Stimulated activated CD8-positive, alpha-beta memory T cell treated with anti-CD3 and anti-CD28 coated beads, Interleukin-7, amount 100 ng/mL, for 24 hours (primary cell): ENCODE results near the gene CCDC141.

ENCODE experiments used
- DNase-seq: peaks from one replicate; pipeline ENCODE4 v3.0.0-alpha.2; 2020; ENCODE audit warnings: low read depth

Gene CCDC141

DNA sequence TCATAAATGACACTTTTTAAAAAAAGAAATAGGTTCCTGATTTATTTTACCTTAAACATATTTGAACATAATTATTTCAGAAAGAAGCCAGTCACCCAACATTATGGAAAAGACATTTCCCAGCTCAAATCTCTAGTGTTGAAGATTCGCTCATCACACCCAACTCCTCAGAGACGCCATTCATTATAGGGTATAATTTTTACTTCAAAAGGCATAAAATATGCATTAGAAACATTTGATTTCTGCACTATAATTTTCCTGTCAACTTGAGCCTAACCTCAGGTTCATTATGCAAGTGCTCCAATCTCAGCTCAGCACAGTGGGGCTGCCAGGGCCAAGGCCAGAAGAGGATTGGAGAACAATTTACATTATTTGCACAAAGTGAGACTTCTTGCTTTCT, 183.9 kb downstream of the CCDC141 start:
- DNase-seq = no peak

DNA sequence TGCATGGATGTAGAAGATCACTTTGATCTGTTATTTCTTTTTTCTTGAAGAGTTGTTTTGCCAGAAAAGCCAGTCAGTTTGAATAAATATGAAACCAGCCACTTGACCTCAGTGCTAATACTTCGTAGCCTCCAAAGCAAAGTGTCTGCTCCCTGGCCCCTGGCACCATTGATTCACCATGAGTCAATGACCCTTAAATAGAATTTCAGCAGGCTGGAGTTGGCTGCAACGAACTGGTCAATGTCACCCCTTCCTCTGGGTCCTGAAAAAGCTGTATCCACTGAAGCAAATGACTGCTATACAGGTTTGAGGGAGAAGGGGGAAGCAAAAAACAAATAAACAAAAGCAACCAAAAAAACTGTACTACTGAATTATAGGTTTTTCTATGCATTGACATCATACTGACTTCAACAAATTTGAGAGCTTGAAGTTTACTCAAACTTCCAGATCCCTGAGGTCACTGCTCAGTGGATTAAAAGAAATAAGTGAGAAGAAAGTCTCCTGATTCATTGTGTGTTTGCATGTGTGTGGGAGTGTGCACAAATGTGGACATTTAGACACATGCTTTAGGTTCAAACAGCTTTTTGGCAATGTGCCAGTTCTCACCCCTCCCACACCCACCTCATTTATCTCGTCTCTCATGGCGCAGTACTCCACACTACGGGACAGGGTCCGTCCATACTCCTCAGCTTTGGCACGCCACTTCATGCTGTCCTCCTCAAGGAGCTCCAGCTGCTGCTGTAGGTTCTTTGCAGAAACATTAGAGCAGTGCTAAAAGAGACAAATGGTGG, 184.6 kb downstream of the CCDC141 start:
- DNase-seq = no peak

DNA sequence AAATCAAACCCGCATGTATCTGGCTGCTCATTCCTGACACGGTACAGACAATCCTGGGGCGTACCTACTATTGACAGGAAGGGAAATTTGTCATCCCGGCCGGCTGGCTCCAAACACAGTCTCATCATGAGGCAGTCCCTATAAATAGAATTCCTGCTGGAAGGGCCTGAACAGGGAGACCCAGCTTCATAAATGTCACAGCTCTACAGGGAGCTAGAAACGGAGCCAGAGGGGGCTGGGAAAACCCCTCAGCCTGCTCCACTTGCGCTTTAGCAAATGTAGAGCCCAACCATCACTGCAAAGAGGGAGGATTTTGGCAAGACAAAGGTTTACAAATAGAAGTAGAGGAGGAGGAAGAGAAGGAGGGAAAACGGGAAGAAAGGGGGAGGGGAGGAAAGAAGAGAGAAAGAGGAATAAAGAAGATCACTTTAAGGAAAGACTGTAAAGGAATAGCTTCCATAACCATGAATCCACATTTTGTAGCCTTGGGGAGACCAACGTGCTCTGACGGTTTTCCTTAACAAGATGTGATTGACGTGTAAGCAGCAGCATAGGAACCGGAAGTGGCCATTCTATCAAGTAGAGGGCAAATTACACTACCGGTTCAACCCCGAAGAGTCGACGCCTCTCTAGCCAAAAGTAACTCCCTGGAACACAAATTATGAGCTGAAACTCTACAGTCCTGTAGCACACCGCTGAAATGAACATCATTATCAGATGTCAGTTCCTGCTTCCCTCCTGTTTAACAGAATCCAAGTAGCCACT, 185.9 kb downstream of the CCDC141 start:
- DNase-seq = no peak

DNA sequence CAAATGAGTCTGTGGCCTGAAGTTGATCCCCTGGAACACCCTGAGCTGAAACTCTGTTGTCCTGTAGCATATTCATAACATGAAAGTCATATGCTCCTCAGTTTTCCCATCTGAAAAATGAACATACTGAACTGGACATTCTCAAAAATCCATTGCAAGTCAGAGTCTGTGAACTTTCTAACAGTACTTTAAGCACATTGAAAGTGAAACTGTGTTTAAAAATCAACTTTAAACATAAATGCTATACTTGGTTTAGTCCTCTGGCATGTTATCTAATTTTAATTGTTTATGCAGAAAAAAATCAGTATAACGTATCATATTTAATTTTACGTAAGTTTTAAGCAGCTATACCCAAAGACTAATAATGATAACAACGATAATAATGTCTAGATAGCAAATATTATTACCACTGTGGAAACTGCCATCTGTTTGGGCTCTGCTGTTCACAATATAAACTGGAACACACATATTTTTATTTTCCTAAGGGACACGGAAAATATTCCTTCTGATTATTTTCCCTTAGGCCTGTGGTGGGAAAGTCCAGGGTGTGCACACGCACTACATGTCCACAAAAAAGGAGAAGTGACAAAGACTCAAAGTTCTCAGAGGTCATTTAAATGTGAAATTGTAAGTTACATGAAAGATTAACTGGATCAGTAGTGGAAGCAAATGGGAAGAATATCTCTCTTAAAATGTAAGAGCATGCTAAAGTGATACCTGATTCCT, 186.6 kb downstream of the CCDC141 start:
- no peak for DNase-seq

DNA sequence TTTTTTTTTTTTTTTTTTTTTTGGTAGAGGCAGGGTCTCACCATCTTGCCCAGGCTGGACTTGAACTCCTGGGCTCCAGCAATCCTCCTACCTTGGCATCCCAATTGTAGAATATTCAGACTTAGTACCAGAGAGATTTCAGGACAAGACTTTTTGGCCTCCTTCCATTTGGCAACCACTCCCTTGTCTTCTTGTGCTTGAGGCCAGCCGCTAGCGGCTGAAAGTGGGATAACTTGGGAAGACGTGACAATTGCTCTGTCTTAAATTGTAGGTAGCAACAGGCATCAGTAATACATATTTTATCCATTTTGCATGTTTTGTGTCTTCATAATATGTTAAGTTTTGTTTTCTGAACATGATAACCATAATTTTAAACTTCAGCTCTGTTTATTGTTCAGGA, 189.4 kb downstream of the CCDC141 start:
- DNase-seq = no peak

DNA sequence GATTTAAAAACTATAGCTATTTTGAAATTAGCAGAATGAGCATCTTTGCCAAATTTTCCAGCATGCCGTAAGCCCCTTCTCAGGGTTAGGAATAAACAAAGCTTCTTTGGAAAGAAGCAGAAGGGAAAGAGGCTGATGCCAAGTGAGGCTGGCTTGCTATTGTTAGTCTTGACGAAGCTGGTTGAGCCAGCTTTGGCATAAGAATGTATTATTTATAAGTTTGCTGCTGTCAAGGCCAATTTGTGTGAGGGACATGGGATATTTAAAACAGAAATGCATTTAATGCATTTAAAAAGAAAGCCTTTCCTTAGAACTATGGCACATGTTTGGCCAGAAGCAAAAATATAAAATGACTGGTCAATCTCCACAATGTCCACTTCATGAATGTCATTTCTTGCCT, 190.2 kb downstream of the CCDC141 start:
- DNase-seq = no peak

DNA sequence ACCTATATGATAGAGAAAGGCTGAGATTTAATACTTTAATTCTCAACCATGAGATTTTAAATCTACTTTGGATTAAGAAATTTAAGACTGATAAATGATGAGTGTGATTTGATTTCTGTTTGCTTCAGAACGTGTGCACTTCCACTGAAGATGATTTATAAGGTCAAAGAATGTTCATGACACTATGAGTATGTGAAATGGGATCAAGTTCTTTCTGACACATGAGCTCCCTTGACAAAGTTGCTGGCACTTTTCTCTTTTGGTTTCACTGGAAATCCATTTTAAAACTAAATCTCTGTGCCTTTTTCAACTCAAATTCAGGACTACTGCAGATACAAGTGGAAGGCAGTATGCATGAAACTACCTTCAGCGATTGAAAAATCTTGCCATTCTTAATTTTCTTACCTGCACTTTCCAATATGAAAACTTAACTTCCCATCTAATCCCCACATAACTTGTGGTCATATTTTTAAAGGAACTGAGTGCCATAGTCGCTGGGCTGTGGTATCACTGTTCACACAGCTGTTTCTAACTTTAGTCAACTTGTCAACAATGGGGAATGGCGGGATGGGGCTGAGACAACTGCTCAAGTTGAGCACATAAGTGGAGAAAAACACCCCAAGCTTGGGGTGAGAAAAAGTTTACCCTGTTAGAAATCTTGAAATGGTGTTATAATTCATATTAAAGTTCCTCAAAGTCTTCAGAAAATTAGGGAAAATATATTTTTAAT, 190.9 kb downstream of the CCDC141 start:
- DNase-seq = no peak

DNA sequence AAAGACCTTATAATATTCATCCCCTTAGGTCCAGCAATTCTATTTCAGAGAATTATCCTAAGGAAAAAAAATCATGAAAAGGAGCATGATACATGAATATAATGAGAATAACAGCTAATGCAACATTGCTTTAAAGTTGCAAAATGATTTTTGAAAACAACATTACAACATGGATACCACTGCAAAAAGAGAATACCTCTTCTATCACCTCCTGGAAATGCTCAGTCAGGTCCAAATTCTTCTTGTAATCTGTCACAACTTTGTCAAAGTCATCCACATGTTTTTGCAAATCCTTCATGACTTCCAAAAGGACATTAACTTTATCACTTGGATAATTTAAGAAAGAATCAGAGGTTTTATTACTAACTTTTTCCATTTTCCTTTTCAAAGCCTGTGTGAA, 194.8 kb downstream of the CCDC141 start:
- no peak for DNase-seq

DNA sequence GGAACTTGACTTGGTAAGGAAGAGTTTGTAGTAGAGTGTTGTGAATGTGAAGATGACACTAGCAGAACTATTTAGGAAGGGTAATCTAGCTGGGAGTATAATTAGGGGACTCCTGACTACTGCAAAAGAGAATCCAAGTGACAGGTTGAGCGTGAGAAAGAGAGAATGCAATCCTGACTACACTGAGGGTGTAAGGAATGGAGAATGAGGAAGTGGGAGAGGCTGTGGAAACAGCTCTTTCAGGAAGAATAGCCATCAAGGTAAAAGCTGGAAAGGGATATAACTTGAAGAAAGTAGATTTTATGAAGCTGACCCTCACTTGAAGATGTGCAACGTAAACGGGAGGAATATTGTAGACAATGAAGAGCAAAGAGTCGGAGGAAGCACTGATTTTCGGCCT, 201.6 kb downstream of the CCDC141 start:
- no peak for DNase-seq

DNA sequence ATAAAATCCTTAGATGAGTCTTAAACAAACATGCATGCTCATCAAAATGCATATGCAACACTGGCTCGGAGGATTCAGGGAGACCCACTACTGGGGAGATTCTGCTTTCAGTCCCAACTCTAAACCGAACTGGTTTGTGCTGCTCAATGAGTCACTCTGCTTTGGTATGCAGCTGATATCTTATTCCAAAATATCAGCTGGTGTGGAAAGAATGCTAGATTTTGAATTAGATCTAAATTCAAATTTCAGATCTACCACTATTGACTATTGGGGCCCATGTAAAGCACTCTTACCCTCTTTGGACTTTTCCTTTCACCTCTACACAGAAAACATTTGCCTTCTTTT, 203.5 kb downstream of the CCDC141 start:
- no peak for DNase-seq

DNA sequence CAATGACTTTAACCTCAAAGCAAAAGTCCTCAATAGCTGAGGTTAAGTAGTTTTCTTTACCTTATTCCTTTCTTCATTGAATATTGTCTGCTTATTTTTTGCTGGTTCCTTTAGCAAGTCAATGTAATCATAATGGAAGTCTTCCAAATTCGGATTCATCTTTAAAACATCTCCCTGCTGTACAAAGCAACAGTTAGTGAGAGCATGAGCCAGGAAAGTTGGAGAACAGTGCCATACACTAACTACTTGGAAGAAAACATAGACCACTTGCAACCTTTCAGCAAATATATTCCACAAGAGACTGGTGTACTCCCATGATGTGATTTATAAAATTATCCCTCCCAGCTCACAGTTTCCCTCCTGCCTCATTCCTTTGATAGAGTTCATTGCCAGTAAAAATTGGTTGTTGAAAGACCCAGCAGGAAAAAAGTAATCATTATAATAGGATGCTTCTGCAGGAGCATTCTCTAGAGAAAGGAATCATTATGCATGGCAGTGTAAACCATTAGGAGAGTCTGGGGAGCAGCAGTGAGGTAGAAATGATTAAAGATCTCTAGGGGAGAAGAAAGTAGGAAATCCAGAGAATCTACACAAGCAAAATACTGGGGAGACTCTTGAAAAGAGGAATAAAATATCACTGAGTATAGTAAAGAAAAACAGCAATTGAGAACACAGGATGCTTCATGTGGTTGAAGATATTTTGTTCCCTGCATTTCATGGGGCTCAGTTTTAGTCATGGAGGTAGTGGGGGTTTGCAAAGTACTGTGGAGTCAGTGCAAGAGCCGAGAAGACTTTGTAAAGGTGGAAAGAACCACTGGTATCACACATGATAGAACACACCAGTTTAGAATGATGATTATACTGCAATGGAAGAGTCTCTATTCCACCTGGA, 204.1 kb downstream of the CCDC141 start:
- no peak for DNase-seq

DNA sequence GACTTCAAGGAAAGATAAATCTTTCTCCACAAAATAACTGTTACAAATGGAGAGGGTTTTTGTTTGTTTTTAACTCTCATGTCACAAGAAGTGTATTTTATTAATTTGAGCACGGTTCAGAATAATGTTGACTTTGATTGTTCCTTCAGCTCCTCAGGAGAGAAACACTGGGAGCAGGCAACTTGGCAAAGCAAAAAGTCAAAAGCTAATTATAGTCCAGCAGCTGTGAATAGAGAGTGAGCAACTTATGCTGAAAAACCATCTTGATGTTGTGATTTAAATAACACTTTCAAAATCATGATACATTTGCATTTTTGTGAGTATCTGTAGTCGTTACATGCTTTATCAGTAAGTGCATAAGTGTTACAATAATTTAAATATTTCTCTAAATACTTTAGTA, 205.2 kb downstream of the CCDC141 start:
- DNase-seq = no peak

DNA sequence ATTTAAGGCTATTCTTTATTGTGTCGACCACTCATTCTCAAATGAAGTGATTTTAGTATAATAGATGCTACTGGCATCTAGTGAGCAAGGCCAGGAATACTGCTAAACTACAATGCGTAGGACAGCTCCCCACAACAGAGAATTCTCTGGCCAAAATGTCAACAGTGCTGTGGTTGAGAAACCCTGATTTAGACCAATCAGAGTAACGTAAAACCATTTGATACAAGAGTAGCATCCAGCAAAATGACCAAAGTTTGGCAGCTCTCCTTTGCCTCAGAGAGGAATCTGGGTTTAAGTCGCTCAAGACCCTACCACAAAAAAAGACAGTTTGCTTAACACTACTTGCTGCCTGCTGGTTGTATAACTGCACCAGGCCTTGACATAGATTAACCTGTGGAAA, 205.7 kb downstream of the CCDC141 start:
- DNase-seq = no peak

DNA sequence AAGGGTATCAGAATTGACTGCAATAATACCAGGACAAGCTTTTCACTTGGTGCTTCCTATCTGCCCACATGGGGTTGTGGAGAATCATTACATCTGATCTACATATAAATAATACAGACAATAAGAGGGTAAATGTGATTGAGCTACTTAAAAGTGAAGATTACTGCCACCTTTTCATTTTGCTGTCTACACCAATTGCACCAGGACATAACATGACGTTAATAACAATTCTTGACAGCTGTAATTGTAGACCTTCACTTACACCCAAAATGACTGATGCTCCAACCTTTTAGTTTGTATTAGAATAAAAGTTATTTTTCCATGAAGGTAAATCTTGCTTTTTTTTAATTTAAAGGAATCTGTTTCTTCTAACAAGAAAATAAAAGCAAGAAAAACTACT, 206.2 kb downstream of the CCDC141 start:
- no peak for DNase-seq

DNA sequence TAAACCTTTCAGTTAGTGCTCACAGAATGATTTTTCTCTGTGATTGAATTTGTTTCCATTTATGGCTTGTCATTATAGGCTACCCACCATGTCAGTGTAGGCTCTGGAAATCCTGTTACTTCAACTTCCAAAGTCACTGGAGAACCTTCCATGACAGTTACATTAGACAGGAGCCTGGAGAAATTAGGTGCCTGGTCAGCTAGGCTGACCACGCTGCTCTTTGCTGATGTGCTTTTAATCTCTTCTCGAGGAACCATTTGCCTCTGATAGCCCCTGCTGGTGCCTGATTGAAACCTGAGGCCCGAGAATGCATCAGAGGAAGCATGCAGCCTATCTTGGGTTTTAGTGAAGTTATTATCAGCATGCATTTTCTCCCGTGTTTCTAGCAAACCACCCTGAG, 213.1 kb downstream of the CCDC141 start:
- DNase-seq = no peak

DNA sequence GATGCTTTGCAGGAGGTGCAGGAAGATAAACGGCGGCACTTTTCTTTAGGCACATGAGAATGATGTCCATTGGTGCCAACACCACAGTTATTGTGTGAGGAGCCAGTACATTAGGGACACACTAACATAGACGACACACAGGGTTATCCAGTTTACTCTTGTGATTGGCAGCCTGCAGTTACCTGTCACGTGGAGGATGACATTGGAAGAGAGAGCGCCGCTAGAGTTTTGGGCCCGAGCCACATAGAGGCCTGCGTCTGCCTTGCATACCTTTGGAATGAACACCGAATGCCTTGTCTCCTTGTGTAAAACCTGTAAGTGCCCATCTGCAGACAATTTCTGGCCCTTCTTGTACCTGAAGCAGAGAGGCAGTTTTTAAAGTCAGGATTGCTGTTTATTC, 215.9 kb downstream of the CCDC141 start:
- DNase-seq = no peak

DNA sequence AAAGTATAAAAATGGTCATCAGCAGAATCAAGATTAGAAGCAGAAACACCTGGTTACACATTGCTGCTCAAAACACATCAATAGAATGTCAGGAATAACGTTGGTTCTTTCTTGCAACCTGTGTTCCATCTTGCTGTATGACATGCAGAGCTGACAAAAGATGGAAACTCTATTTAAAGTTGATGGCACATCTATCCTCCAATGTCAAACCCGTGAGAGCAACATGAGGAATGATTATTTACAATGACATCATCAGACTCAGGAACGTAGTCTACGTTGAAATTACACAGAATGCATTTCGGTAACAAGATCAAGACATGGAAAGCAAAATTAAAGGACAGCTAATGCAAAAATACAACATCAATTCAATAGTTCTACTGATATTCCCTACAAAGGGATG, 216.6 kb downstream of the CCDC141 start:
- DNase-seq = no peak

DNA sequence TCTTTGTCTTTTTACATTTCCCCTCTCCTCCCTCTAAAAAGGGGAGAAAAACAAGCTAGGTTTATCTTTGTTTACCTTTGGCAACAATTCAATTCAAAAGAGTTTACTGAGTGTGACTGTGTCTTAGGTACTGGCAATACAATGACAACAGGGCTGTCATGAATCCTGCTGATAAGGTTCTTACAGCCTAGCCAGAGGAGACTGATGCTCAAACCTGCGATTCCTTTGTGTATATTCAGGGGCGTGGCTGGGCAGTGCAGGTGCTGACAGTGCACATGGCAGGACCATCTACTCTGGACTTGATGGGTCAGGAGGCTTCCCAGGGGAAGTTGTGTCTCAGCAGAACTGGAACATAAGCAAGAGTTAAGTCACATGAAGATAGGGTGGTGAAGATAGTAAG, 219.5 kb downstream of the CCDC141 start:
- no peak for DNase-seq

DNA sequence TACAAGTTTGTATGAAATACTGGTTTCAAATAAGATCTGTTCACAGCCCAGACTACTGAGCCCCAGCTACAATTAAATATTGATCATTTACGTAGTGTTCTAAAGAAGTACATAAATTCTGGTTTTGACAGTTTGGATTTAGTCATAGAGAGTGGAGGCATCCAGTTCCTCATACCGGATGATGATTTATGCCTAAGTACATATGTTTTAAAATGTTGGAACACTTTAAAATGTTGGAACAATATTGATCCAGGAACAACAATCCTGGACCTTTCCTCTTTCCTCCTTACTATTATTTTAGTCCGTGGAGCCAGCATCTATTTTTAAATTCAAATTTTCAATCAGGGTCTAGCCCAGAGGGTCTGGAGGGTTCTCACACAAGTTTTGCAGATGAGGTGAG, 220.0 kb downstream of the CCDC141 start:
- DNase-seq = no peak

DNA sequence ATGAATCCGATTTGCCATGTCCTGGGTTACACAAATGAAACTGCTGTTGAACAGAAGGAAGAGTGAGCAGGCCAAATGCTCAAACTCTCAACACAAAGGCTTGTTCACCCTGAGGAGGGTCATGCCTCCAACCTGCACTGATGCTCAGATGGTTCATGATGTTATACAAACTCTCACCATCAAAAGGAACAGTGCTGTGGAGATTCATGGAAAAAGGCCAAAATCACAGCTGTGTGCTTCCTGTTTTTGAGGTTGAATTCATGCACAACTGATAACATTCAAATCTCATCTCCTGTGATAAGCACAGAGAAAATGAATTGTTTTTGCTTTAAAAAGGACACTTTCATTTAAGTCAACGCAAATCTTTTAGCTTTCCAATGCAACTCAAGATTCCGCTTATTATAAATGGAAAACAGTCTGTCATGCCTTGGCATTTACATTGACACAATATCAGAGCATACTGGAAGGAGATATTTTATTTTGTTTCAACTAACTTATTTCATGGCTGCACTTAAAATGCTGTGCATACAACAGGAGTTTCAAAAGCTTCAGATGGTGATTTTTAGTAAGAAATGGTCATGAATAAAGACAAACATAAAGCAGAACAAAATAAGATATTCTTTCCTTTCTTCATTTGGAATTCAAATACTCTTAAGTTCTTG, 220.5 kb downstream of the CCDC141 start:
- no peak for DNase-seq

DNA sequence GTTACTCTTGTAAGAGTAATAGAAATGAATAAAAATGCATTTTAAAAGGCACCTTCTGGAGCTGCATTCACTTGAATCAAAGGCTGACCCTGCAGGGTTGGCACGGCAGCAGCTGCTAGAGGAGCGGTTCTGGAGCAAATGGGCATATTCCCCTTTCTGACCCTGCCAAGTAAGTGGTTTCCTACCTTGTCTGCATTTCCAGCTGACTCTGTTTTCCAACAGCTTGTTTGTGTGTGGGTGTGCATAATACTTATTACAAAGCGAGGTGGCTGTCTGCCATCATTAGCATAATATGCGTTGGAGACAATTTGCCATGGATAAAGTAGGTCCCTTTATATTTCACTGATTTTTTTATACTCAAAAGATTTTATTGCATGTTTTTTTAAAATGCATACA, 221.5 kb downstream of the CCDC141 start:
- DNase-seq = no peak
